ENCODE results near the gene STAB1. TPM values are rescaled to one million over a fixed set of nuclear protein-coding genes. Genes with fewer than 3 reads are reported as not detected.

Gene STAB1
- total and polyA plus RNA-seq, 2 experiments from 2014 or later = 3.0 to 4.6 TPM

DNA sequence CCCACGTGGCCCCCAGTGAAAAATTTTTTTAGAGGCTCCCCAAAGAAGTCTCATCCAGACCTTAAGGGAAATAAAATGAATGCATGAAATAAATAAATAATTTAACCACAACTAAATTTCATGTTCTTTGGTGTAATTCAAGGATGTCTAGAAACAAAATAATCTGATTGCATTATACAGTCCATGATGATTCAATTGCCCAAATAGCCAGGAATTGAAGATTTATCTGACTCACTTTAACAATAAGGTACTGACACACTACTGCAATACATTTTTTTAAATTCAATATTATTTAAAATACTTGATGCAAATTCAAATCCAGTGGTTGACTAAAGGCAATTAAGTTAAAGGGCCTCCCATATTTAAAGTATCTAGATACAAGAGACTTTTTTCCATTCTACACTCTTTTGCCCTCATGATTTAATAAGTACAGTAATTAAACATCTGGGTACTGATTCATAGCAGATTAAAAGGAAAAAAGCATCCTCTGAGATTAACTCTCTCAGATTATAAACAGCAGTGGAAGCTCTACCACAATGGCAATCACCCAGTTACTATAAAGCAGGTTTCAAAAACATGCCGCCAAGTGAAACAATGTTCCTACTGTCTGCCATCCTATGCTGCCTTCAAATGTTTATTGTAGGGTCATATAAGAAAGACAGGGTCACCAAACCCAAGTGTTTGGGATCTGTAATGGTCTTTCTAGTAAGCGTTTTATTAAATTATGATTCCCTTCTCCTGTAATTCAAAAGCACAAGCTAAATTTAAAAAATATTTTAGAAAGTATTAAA lies 51.2 kb downstream of the STAB1 start:
- no peaks in the 10 kb centered on the region for H3K36me3 ChIP-seq (replicated peaks; ENCODE audit: insufficient read depth, low read depth)
- H3K27me3 ChIP-seq = no peaks in the 10 kb centered on the region
- no peak for TF ChIP-seq EZH2phosphoT487 (IDR thresholded peaks at IDR 0.05; ENCODE audit: low read depth, severe bottlenecking, unreplicated experiment)
- TF ChIP-seq, protein P1, sequence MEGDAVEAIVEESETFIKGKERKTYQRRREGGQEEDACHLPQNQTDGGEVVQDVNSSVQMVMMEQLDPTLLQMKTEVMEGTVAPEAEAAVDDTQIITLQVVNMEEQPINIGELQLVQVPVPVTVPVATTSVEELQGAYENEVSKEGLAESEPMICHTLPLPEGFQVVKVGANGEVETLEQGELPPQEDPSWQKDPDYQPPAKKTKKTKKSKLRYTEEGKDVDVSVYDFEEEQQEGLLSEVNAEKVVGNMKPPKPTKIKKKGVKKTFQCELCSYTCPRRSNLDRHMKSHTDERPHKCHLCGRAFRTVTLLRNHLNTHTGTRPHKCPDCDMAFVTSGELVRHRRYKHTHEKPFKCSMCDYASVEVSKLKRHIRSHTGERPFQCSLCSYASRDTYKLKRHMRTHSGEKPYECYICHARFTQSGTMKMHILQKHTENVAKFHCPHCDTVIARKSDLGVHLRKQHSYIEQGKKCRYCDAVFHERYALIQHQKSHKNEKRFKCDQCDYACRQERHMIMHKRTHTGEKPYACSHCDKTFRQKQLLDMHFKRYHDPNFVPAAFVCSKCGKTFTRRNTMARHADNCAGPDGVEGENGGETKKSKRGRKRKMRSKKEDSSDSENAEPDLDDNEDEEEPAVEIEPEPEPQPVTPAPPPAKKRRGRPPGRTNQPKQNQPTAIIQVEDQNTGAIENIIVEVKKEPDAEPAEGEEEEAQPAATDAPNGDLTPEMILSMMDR (IDR thresholded peaks at IDR 0.05; ENCODE audit: poor library complexity) = no peak
- no peak for TF ChIP-seq EZH2 (IDR thresholded peaks at IDR 0.05; ENCODE audit: borderline replicate concordance)
- H3K9me2 ChIP-seq (replicated peaks; ENCODE audit: insufficient read depth) = no peaks in the 10 kb centered on the region
- no peak overlapping the region for H2AFZ ChIP-seq
- no peaks in the 10 kb centered on the region for H3K9me3 ChIP-seq (ENCODE audit: low read depth)
- no peak for DNase-seq (ENCODE audit: low spot score)
- H3K79me2 ChIP-seq = peaks cover 23% of the 10 kb centered on the region
- 83% methylated on average over 3 of the region's 3 CpGs for WGBS (ENCODE audit: low lambda C conversion rate, missing lambda C conversion rate)
- H3K27ac ChIP-seq = no peak overlapping the region
- no peaks in the 10 kb centered on the region for H4K20me1 ChIP-seq (ENCODE audit: insufficient read depth, poor library complexity, severe bottlenecking)
- no peak overlapping the region for H3K4me3 ChIP-seq
- no peaks in the 10 kb centered on the region for H3K4me1 ChIP-seq (ENCODE audit: insufficient read depth)
- no peak overlapping the region for H3K4me2 ChIP-seq

DNA sequence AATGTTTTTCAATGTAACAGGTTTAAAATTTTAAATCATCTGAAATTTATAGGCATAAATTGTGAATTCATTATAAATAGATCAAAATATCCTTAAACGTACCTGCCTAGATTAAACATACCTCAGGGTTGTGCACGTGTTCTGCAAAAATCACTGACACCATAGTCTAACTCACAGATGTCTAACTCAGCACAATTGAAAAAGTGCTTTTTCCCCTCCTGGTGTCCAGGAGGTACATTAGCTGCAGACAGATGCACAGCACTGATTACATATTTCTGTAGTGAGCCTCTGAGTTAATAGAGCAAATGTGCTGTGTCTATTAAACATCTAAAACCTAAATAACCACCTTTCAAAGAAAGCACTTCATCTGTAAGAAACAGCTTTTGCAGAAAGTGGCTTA lies 52.0 kb downstream of the STAB1 start:
- H4K20me1 ChIP-seq (ENCODE audit: insufficient read depth, poor library complexity, severe bottlenecking) = no peaks in the 10 kb centered on the region
- H3K79me2 ChIP-seq = peaks cover 15% of the 10 kb centered on the region
- no peak overlapping the region for H2AFZ ChIP-seq
- H3K27ac ChIP-seq = no peak overlapping the region
- H3K4me2 ChIP-seq = no peak overlapping the region
- H3K27me3 ChIP-seq = no peaks in the 10 kb centered on the region
- H3K36me3 ChIP-seq (replicated peaks; ENCODE audit: insufficient read depth, low read depth) = no peaks in the 10 kb centered on the region
- DNase-seq (ENCODE audit: low spot score) = no peak
- 89% methylated on average over 2 of the region's 2 CpGs for WGBS (ENCODE audit: low lambda C conversion rate, missing lambda C conversion rate)
- TF ChIP-seq, protein P1 (IDR thresholded peaks at IDR 0.05; ENCODE audit: poor library complexity) = no peak
- TF ChIP-seq EZH2phosphoT487 (IDR thresholded peaks at IDR 0.05; ENCODE audit: low read depth, severe bottlenecking, unreplicated experiment) (no peak), EZH2 (IDR thresholded peaks at IDR 0.05; ENCODE audit: borderline replicate concordance) (no peak)
- H3K4me3 ChIP-seq = no peak overlapping the region
- no peaks in the 10 kb centered on the region for H3K9me3 ChIP-seq (ENCODE audit: low read depth)
- H3K9me2 ChIP-seq (replicated peaks; ENCODE audit: insufficient read depth) = no peaks in the 10 kb centered on the region
- no peaks in the 10 kb centered on the region for H3K4me1 ChIP-seq (ENCODE audit: insufficient read depth)

DNA sequence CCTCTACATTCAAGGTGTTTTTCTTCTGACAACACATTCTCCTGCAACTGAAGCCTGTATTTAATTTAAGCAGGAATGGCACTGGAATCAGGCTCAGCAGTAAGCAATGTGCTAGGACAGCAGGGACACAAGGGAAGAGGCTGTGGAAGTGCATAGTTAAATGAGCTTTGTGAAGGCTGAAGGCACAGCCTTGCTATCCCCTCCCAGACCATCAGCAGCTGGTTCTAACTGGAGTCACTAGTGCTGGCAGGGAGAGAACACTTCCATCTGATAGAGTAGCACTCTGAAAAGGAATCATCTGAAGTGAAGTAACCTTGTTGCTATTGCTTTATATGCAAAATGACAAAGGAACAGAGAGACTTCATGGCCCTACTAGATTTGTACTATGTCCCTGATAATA lies 56.0 kb downstream of the STAB1 start:
- H3K9me2 ChIP-seq (replicated peaks; ENCODE audit: insufficient read depth) = no peaks in the 10 kb centered on the region
- H3K9me3 ChIP-seq (ENCODE audit: low read depth) = no peaks in the 10 kb centered on the region
- H4K20me1 ChIP-seq (ENCODE audit: insufficient read depth, poor library complexity, severe bottlenecking) = no peaks in the 10 kb centered on the region
- no peak overlapping the region for H3K4me3 ChIP-seq
- no peak for TF ChIP-seq EZH2 (IDR thresholded peaks at IDR 0.05; ENCODE audit: borderline replicate concordance)
- no peak for TF ChIP-seq EZH2phosphoT487 (IDR thresholded peaks at IDR 0.05; ENCODE audit: low read depth, severe bottlenecking, unreplicated experiment)
- TF ChIP-seq, protein P1 (IDR thresholded peaks at IDR 0.05; ENCODE audit: poor library complexity) = no peak
- no peak overlapping the region for H3K4me2 ChIP-seq
- H3K4me1 ChIP-seq (ENCODE audit: insufficient read depth) = no peaks in the 10 kb centered on the region
- no peak overlapping the region for H2AFZ ChIP-seq
- H3K27ac ChIP-seq = no peak overlapping the region
- no peaks in the 10 kb centered on the region for H3K36me3 ChIP-seq (replicated peaks; ENCODE audit: insufficient read depth, low read depth)
- H3K27me3 ChIP-seq = no peaks in the 10 kb centered on the region
- DNase-seq (ENCODE audit: low spot score) = no peak
- H3K79me2 ChIP-seq = peaks cover 3% of the 10 kb centered on the region
